Common myeloid progenitor, CD34-positive (primary cell): ENCODE results near the gene AP3D1.

Experiments used
- CTCF ChIA-PET: fragments of 350-600 bp; sonication (Branson Sonifier 250); formaldehyde crosslinking; loops from one replicate; lab custom pipeline; 2021; ENCODE audit warnings: antibody characterized with exemption; lab: Charles Lee
- POLR2A ChIA-PET: fragments of 350-600 bp; sonication (Branson Sonifier 250); formaldehyde crosslinking; loops from one replicate; lab custom pipeline; 2021; ENCODE audit warnings: antibody characterized with exemption; lab: Charles Lee
- DNase-seq, 3 donors: peaks; one replicate each; pipeline versions ENCODE4 v3.0.0 to v3.0.0-alpha.2; 2013
- H3K27ac ChIP-seq, 2 experiments: 1 replicate in 1 of 2; 2 replicates in 1 of 2; pipeline ENCODE4 v1.7.0; 2013; ENCODE audit warnings: inconsistent platforms in 2 of 2, low read length in 2 of 2, mild to moderate bottlenecking in 2 of 2, low read depth in 1 of 2, moderate library complexity in 1 of 2; ENCODE audit not compliant: severe bottlenecking in 2 of 2, insufficient read depth in 1 of 2, poor library complexity in 1 of 2
- H3K27me3 ChIP-seq, 5 experiments: replicated peaks in 2 of 5; 1 replicate in 3 of 5; 2 replicates in 2 of 5; pipeline versions ENCODE4 v1.6.1 to v1.7.0; 2013; ENCODE audit warnings: low read length in 4 of 5, mild to moderate bottlenecking in 2 of 5, moderate library complexity in 2 of 5, inconsistent platforms in 1 of 5; ENCODE audit not compliant: insufficient read depth in 5 of 5, control insufficient read depth in 4 of 5
- H3K36me3 ChIP-seq, 4 experiments: 1 replicate in 2 of 4; 2 replicates in 2 of 4; pipeline versions ENCODE4 v1.6.1 to v1.7.0; 2013; ENCODE audit warnings: low read length in 3 of 4, control low read depth in 1 of 4, mild to moderate bottlenecking in 1 of 4; ENCODE audit not compliant: control insufficient read depth in 4 of 4, insufficient read depth in 4 of 4
- H3K4me1 ChIP-seq, 4 experiments: 1 replicate in 3 of 4; 2 replicates in 1 of 4; pipeline versions ENCODE4 v1.6.1 to v1.7.1; 2013; ENCODE audit warnings: low read length in 3 of 4, mild to moderate bottlenecking in 3 of 4, control low read depth in 1 of 4, inconsistent platforms in 1 of 4, moderate library complexity in 1 of 4; ENCODE audit not compliant: control insufficient read depth in 4 of 4, insufficient read depth in 4 of 4; ENCODE audit errors: control extremely low read depth in 1 of 4
- H3K4me3 ChIP-seq, 7 experiments: 1 replicate in 4 of 7; 2 replicates in 3 of 7; pipeline versions ENCODE4 v1.5.1 to v1.7.0; 2013; ENCODE audit warnings: mild to moderate bottlenecking in 7 of 7, low read length in 6 of 7, moderate library complexity in 6 of 7, inconsistent platforms in 2 of 7, low read depth in 2 of 7, control low read depth in 1 of 7; ENCODE audit not compliant: insufficient read depth in 4 of 7, control insufficient read depth in 1 of 7; ENCODE audit errors: extremely low read depth in 1 of 7
- H3K9me3 ChIP-seq, 5 experiments: 1 replicate in 4 of 5; 2 replicates in 1 of 5; pipeline versions ENCODE4 v1.6.1 to v1.7.1; 2013; ENCODE audit warnings: low read length in 4 of 5, mild to moderate bottlenecking in 2 of 5, inconsistent platforms in 1 of 5, low read depth in 1 of 5, moderate library complexity in 1 of 5; ENCODE audit not compliant: control insufficient read depth in 4 of 5, insufficient read depth in 2 of 5; ENCODE audit errors: control extremely low read depth in 1 of 5
- WGBS: methylation state at CpG from one replicate; pipeline ENCODE4 v1.1.5; 2013; ENCODE audit not compliant: insufficient coverage; 5-methylcytosine and 5-hydroxymethylcytosine counted together

AP3D1 gene

GRCh38 chr19:2063824-2064223 lies 87.5 kb downstream of the AP3D1 start:
- ChIA-PET POLR2A (interaction anchor here (0.6 to 2.1 kb wide), 2 partner anchors 12 to 166 kb away, joined by 3 to 4 read pairs; partner anchors contain the start of gene MKNK2), CTCF (interaction anchor here (1.0 to 4.5 kb wide), 5 partner anchors 9 to 44 kb away, joined by 3 to 21 read pairs (median 5); partner anchors contain the start of gene MKNK2)
- no peak overlapping the region for H3K4me3 ChIP-seq
- DNase-seq, result no peak
- H3K36me3 ChIP-seq, result no peaks in the 10 kb centered on the region
- H3K27ac ChIP-seq, result no peak overlapping the region
- peaks cover 2 to 37% (median 27%) of the 10 kb centered on the region in 4 experiments for H3K4me1 ChIP-seq
- 97% methylated on average over 7 of the region's 8 CpGs for WGBS
- H3K27me3 ChIP-seq, result no peaks in the 10 kb centered on the region
- H3K9me3 ChIP-seq, result no peaks in the 10 kb centered on the region

DNA sequence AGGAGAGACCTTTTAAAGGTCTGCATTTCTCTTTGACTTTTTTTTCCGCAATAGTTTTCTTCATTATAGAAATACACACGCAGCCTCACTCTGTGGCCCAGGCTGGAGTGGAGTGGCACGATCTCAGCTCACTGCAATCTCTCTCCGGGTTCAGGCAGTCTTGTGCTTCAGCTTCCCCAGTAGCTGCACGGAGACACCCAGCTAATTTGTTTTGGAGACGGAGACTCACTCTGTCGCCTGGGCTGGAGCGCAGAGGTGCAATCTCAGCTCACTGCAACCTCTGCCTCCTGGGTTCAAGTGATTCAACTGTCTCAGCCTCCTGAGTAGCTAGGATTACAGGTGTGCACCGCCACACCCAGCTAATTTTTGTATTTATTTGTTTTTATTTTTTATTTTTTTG lies 88.6 kb downstream of the AP3D1 start:
- CTCF ChIA-PET, result interaction anchor here (0.6 to 4.5 kb wide), 6 partner anchors 10 to 40 kb away, joined by 3 to 21 read pairs (median 4); partner anchors contain the start of gene MKNK2
- no peak overlapping the region for H3K4me3 ChIP-seq

DNA sequence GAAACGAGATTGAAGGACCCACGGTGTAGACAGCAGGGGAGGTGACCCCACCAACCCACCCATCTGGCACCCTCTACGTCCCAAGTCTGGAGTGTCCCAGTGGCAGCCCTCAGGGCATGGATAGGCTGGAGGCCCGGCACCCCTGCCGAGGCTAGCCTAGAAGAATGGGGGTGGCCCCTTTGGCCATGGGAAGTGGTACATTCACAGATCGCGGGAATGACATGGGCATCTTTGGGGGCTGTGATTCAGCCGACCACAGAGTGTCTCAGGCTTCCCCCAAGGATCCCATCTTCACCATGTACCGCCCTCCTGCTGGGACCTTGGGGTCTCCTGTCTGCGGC lies 89.0 kb downstream of the AP3D1 start:
- ChIA-PET CTCF (interaction anchor here (0.6 to 4.5 kb wide), 7 partner anchors 8 to 39 kb away, joined by 3 to 21 read pairs (median 4); partner anchors contain the start of gene MKNK2), POLR2A (interaction anchor here (0.6 to 2.1 kb wide), 3 partner anchors 10 to 14 kb away, joined by 3 to 4 read pairs (median 3); partner anchors contain the start of gene MKNK2)
- no peaks in the 10 kb centered on the region for H3K27me3 ChIP-seq
- peak overlapping the region in 5 of 7 experiments; percentile 69 to 87 (median 80) for H3K4me3 ChIP-seq
- no peaks in the 10 kb centered on the region for H3K9me3 ChIP-seq
- 73% methylated on average over 7 of the region's 10 CpGs for WGBS
- H3K36me3 ChIP-seq, result no peaks in the 10 kb centered on the region
- H3K4me1 ChIP-seq, result peaks cover 2 to 52% (median 40%) of the 10 kb centered on the region in 4 experiments
- DNase-seq, result no peak
- H3K27ac ChIP-seq, result peak overlapping the region; percentile 89 to 95

More for the DNA sequence above, 88.6 kb downstream of the AP3D1 start:
- peaks cover 2 to 48% (median 36%) of the 10 kb centered on the region in 4 experiments for H3K4me1 ChIP-seq
- H3K9me3 ChIP-seq, result no peaks in the 10 kb centered on the region
- H3K27me3 ChIP-seq, result no peaks in the 10 kb centered on the region
- no peaks in the 10 kb centered on the region for H3K36me3 ChIP-seq
- POLR2A ChIA-PET, result interaction anchor here (2.1 kb wide), 1 partner anchor 11 kb away, joined by 4 read pairs; the partner anchor contains the start of gene MKNK2
- no peak for DNase-seq
- H3K27ac ChIP-seq, result no peak overlapping the region
- 94% methylated on average over 8 of the region's 9 CpGs for WGBS

DNA sequence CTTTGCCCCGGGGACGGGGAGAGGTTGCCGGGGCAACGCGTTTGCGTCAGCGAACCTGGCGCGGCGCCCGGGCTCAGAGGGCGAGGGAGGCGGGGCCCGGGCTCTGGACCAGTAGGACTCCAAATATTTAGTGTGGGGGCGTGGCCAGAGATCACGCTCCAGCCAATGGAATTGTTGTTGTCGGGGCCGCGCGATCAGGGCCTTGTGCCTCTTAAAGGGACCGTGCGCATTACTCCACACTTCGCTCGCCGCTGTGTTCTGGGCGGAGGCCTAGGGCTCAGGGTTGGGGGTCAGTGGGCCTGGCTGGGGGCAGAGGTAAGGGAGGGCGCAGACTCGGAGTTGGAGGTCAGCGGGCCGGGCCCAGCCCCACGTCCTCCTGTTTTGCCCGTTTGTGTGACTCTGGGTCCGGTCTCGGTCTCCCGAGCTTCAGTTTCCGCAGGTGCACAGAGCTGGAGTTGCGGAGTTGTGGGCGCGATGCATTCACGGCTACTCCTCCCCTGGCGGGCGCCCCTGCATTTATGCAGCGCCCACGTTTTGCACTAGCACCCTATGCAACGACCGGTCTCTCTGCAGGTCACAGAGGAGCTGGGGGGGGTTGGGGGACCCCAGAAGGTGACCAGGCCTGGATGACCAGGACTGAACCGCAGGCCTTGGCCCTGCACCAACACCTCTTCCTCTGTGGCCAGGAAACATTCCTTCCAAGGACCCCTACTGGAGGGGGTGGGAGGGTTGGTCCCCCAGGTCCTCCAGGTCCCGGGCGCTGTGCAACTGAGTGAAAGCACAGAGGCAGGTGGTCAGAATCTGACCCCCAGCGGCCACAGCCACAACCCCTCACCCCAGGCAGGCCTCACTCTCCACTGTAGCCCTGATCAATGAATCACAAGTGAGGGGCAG lies 89.6 kb downstream of the AP3D1 start:
- peak; percentile 98 to 99 (median 99) for DNase-seq
- Histone ChIP-seq H3K9me3 (no peaks in the 10 kb centered on the region), H3K4me3 (peak overlapping the region; percentile 60 to 87 (median 74)), H3K27me3 (no peaks in the 10 kb centered on the region), H3K4me1 (peaks cover 2 to 57% (median 46%) of the 10 kb centered on the region in 4 experiments), H3K36me3 (no peaks in the 10 kb centered on the region), H3K27ac (peak overlapping the region; percentile 89 to 95)
- POLR2A ChIA-PET, result interaction anchor here (0.6 to 1.0 kb wide), 3 partner anchors 8 to 15 kb away, joined by 3 read pairs; no protein-coding TSS in a partner anchor
- 1% methylated on average over 41 of the region's 50 CpGs for WGBS
- CTCF ChIA-PET, result interaction anchor here (1.2 to 4.5 kb wide), 3 partner anchors 8 to 29 kb away, joined by 3 to 21 read pairs (median 4); partner anchors contain the start of gene MKNK2

GRCh38 chr19:2060884-2061494 lies 90.4 kb downstream of the AP3D1 start:
- peaks cover 2 to 63% (median 52%) of the 10 kb centered on the region in 4 experiments for H3K4me1 ChIP-seq
- CTCF ChIA-PET, result interaction anchor here (1.2 to 4.5 kb wide), 3 partner anchors 9 to 30 kb away, joined by 3 to 21 read pairs (median 4); partner anchors contain the start of gene MKNK2

GRCh38 chr19:2059422-2060201 lies 91.8 kb downstream of the AP3D1 start:
- ChIA-PET CTCF (interaction anchor here (1.7 to 4.5 kb wide), 2 partner anchors 7 to 9 kb away, joined by 3 to 21 read pairs; partner anchors contain the start of gene MKNK2), POLR2A (interaction anchor here (1.1 kb wide), 1 partner anchor 8 kb away, joined by 4 read pairs; no protein-coding TSS in a partner anchor)
- H3K4me3 ChIP-seq, result peak overlapping the region in 2 of 7 experiments; percentile 80 to 87
- DNase-seq, result no peak
- no peaks in the 10 kb centered on the region for H3K36me3 ChIP-seq
- H3K27ac ChIP-seq, result peak overlapping the region in 1 of 2 experiments; percentile 95
- no peaks in the 10 kb centered on the region for H3K9me3 ChIP-seq
- H3K27me3 ChIP-seq, result no peaks in the 10 kb centered on the region
- WGBS, result 99% methylated on average over 23 of the region's 24 CpGs
- peaks cover 2 to 71% (median 57%) of the 10 kb centered on the region in 4 experiments for H3K4me1 ChIP-seq

More at GRCh38 chr19:2060884-2061494, 90.4 kb downstream of the AP3D1 start:
- H3K27ac ChIP-seq, result peak overlapping the region; percentile 89 to 95
- POLR2A ChIA-PET, result interaction anchor here (0.7 to 1.0 kb wide), 2 partner anchors 9 kb away, joined by 3 read pairs; no protein-coding TSS in a partner anchor
- DNase-seq, result peak; percentile 63 to 87 (median 83)
- peak overlapping the region; percentile 43 to 87 (median 74) for H3K4me3 ChIP-seq
- no peaks in the 10 kb centered on the region for H3K9me3 ChIP-seq
- 0% methylated on average over 44 of the region's 55 CpGs for WGBS
- no peaks in the 10 kb centered on the region for H3K27me3 ChIP-seq
- no peaks in the 10 kb centered on the region for H3K36me3 ChIP-seq
